Stimulated activated CD4-positive, alpha-beta T cell treated with anti-CD3 and anti-CD28 coated beads, TNF-alpha, amount 100 ng/mL, for 4 hours (primary cell): Measurements from ENCODE around the gene DNAAF2.
"Not testable (repeated sequence)": the region's sequence is repeated elsewhere in the genome, so short reads cannot be mapped to it uniquely, and the experiment has no call there.

Experiments
- DNase-seq, 3 experiments: peaks; one replicate each; pipeline ENCODE4 v3.0.0-alpha.2; 2020; ENCODE audit warnings: low read depth in 3 of 3

DNAAF2 gene

GRCh38 chr14:49622022-49622607 is 12.9 kb downstream of the DNAAF2 start:
- no peak for DNase-seq

DNA sequence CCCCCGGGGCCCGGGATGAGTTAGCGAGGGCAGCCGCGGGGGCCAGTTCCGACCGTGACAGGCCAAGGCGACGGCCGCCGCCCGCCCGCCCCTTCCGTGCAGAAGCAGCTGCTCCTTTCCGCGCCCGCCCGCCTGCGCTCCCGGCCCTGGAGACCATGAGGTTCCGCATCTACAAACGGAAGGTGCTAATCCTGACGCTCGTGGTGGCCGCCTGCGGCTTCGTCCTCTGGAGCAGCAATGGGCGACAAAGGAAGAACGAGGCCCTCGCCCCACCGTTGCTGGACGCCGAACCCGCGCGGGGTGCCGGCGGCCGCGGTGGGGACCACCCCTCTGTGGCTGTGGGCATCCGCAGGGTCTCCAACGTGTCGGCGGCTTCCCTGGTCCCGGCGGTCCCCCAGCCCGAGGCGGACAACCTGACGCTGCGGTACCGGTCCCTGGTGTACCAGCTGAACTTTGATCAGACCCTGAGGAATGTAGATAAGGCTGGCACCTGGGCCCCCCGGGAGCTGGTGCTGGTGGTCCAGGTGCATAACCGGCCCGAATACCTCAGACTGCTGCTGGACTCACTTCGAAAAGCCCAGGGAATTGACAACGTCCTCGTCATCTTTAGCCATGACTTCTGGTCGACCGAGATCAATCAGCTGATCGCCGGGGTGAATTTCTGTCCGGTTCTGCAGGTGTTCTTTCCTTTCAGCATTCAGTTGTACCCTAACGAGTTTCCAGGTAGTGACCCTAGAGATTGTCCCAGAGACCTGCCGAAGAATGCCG is 13.7 kb downstream of the DNAAF2 start:
- no peak for DNase-seq

DNA sequence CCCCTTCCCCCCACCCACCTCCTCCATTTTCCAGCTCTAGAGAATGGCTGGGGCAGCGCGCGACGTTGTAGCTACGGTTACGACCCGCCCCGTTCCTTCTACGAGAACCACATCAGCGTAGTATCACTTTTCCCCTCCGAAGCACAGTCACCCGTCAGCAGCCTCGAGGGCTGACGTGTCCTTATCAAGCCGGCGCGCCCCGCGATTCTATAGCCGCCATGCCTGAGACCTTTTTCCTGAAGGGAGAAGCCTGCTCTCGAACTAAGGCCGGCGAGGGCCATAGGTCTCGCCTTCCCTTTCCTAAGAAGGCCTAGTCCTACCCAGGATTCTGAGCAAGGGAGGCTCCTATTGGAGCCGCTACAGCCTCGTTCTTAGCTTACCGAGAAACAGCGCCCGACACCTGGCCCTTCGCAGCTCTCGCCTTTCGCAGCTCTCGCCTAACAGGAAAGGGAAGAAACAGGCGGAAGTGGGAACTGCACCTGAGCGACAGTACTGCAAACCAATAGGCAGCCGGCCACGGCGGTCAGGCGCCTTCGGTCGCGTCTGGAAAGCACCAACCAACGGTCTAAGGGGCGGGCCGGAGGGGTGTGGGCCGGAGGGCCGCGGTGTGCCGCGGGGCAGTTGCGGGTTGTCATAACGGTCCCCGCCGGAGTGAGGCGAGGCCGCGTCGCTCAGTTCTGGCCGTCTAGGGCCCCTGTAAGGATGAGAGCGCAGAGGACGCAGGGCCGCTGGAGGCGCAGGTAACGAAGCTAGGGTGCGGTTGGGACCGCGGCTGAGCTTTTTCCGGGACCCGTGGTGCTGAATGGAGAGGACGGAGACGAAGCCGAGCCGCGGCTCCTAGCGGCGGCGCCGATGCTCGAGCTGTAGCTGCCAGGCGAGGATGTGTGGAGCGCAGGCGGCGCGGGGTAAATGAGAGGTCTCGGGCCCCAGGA is 14.6 kb downstream of the DNAAF2 start, which contains the start of the genes MGAT2 and RPL36AL:
MGAT2 (plus strand) TSS at position 618 of the 932 bp plus-strand sequence. CDS start 470 bp downstream, outside the sequence.
RPL36AL (minus strand) TSS at position 445 of the 932 bp plus-strand sequence. CDS start 1,522 bp downstream, outside the sequence.
- DNase-seq = peak; percentile 84 to 92 (median 89)

GRCh38 chr14:49619730-49620129 is 15.3 kb downstream of the DNAAF2 start:
- DNase-seq = no peak

DNA sequence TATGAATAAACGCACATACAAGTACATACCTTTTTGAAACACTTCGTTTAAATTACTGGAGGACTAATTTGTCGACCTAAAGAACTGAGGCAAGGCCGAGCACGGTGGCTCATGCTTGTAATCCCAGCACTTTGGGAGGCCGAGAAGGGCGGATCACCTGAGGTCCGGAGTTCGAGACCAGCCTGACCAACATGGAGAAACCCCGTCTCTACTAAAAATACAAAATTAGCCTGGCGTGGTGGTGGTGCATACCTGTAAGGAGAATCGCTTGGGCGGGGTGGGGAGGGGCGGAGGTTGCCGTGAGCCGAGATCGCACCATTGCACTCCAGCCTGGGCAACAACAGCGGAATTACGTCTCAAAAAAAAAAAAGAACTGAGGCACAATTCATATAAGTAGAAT is 15.8 kb downstream of the DNAAF2 start:
- DNase-seq = not testable (repeated sequence)

DNA sequence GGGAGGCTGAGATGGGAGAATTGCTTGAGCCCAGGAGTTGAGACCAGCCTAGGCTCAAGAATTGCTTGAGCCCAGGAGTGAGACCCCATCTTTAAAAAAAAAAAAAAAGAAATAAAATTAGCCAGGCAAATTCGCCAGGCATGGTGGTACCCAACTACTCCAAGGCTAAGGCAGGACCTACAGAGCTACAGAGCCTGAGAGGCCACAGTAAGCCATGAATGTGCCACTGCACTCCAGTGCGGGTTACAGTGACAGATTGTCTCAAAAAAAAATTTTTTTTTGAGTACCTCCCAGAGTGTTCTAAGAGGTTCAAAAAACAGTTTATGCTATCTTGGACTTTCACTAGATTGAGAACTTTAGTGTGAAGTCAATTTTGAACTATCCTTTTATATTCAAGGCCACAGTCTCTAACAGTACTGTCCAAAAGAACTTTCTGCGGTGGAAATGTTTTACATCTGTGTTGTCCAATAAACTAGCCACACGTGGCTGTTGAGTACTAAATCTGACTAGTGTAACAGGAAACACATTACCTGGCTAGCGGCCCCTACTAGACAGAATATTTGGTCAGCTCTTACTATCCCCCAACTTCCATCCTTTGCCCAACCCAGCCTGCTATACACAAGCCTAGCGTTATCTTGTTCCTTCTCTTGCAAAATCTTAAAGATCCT is 17.1 kb downstream of the DNAAF2 start:
- no peak for DNase-seq

- DNase-seq = no peak
Observed at GRCh38 chr14:49615776-49616175, 19.3 kb downstream of the DNAAF2 start.

DNA sequence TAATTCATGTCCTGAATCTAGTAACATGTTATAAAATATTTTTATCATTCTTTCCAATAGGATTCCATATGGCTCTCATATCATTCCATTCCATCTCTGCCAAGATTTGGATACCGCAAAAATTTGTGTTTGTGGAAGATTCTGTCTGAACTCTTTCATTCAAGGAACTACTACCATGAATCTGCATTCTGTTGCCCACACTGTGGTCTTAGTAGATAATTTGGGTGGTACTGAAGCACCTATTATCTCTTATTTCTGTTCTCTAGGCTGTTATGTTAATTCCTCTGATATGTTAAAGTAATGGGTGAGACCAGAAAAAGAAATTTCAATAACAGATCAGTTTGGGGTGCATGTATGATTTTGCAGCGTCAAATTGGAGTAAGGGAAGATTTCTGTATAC is 20.8 kb downstream of the DNAAF2 start:
- DNase-seq = no peak

DNA sequence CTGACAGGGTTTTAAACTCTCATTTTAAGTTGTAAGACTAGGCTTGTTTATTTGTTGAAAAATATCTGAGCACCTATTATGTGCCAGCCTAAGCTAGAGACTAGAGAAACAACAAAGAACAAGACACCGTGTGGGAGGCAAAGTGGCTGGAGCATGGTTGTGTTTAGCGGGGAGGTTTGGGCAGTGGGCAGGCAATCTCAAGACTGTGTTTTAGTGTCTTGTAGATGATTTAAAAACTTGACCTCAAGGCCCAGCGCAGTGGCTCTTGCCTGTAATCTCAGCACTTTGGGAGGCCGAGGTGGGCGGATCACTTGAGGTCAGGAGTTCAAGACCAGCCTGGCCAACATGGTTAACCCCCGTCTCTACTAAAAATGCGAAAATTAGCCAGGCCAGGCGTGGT is 22.4 kb downstream of the DNAAF2 start:
- DNase-seq = no peak

GRCh38 chr14:49612251-49612650 is 22.8 kb downstream of the DNAAF2 start:
- no peak for DNase-seq

DNA sequence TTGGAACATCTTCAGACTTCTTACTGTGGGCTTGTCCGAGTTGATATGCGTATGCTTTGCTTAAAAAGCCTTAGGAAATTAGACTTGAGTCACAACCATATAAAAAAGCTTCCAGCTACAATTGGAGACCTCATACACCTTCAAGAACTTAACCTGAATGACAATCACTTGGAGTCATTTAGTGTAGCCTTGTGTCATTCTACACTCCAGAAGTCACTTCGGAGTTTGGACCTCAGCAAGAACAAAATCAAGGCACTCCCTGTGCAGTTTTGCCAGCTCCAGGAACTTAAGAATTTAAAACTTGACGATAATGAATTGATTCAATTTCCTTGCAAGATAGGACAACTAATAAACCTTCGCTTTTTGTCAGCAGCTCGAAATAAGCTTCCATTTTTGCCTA is 27.5 kb downstream of the DNAAF2 start:
- no peak for DNase-seq

DNA sequence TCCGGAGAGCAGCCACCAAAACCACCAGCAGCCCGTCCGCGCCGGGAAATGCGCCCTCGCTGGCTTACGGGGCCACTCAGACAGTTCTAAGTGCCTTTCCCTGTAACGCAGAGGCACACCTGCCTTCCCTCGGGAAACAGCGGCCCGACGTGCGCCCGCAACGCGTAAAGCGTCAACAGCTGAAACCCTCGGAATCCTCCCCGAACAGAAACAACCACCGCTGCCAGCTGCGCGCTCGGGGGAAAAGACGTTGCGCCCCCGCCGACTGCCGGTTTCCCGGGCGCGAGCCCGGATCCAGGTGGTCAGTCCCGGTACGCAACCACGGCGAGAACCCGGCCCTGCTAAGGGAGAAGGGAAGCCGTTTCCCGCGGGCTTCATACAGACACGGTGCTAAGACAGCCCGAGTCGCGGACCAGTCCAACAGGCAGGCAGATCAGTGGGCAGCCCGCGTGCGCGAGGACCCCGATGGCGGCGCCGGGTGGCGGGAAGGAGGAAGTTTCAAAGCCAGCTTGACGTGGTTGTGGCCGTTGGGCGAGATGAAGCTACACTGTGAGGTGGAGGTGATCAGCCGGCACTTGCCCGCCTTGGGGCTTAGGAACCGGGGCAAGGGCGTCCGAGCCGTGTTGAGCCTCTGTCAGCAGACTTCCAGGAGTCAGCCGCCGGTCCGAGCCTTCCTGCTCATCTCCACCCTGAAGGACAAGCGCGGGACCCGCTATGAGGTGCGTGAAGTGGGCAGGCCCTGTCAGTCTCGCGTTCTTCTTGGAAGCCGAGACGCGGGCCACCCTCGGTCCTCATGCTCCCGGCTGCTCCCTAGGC is 36.4 kb downstream of the DNAAF2 start, which contains the start of gene LRR1:
LRR1 (plus strand) TSS at position 456 of the 816 bp plus-strand sequence; CDS start at position 537, 81 bp downstream.
- DNase-seq = peak; percentile 72 to 80 (median 75)

DNA sequence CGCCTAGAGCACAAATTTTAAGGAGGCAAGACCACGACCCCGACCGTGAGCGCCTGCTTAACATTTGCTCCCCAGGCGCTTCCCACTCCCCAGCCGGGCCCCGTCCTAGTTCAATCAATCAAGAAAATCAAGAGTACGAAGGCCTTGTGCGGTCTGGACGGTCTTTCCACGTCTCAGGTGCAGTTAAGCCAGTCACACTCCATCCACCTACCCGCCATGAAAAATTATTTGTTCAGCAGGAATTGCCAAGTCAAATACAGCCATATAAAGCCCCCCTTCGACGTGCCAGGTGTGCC is 36.9 kb downstream of the DNAAF2 start:
- DNase-seq = no peak

DNA sequence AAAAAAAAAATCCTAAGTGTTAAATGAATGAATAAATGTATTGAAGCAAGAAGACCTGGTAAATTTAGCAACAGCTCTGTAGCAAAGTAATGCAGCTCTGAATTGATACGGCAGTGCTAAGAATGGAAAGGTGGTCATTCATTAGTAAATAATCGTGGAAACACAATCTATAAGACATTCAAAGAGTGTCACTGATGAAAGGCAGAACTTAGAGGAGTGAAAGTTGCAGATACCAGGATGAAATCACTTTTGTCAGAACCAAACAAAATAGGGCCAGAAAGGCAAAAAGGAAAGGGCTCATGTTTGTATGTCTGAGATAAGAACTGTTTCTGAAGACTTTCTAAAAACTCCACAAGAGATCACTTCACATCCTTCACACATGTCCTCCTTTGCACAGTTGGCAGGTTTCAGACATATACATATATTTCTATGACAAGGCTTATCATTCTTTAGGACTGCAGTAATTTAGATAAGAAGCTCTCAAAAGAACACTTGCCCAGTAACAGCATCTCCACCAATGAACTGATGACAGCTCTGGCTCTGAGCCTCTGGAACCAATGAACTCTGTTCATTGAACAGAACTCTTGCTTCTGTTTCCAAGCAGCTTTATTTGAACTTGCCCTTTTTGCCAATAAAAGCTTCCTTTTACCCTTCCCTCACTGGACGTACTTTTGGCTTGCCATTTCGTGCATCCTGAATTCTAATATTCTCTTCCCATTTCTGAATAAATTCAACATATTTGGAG is 40.5 kb downstream of the DNAAF2 start:
- no peak for DNase-seq

DNA sequence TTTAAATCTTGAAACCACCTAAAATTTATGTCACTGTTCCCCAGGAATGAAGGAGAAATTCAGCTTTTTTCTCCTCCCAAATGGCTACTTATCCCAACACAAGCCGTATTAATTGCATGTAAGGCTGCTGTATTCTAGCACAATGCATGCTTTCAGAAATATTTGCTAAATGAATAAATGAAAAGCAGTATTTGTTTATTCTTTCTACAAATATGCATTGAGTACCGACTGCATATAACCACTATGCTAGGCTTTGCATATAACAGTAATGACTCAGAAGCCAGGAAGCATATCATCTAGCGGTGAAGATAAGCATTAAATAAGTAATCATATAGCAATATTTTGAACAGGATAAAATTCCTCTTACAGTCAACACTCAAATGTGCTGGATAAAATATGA is 42.0 kb downstream of the DNAAF2 start:
- no peak for DNase-seq

- no peak for DNase-seq
Observed at GRCh38 chr14:49589387-49589786, 45.7 kb downstream of the DNAAF2 start.

GRCh38 chr14:49586673-49587460 is 48.2 kb downstream of the DNAAF2 start:
- peak in 1 of 3 experiments; percentile 47 for DNase-seq

GRCh38 chr14:49585803-49586672 is 49.0 kb downstream of the DNAAF2 start, which contains the start of gene RPS29:
Gene RPS29, minus strand, starts transcription at chr14:49586380. Its CDS starts 34 bp downstream, at chr14:49586346.
- DNase-seq = peak; percentile 95 to 98 (median 98)
